ENCODE data around the gene RAD52.
"Not testable (repeated sequence)": the region's sequence is repeated elsewhere in the genome, so short reads cannot be mapped to it uniquely, and the experiment has no call there.

RAD52 gene

GRCh38 chr12:946631-947030, 2.9 kb downstream of the RAD52 start:
- Histone ChIP-seq H3K4me1 (ENCODE audit: insufficient read depth, low read length) (no peaks in the 10 kb centered on the region), H3K9ac (ENCODE audit: low read depth, low read length) (no peak overlapping the region), H3K9me3 (ENCODE audit: control insufficient read depth, insufficient read depth, low read length) (no peaks in the 10 kb centered on the region), H3K36me3 (ENCODE audit: insufficient read depth, low read length) (peaks cover 4% of the 10 kb centered on the region; the same call in 1 of the 2 replicates)

DNA sequence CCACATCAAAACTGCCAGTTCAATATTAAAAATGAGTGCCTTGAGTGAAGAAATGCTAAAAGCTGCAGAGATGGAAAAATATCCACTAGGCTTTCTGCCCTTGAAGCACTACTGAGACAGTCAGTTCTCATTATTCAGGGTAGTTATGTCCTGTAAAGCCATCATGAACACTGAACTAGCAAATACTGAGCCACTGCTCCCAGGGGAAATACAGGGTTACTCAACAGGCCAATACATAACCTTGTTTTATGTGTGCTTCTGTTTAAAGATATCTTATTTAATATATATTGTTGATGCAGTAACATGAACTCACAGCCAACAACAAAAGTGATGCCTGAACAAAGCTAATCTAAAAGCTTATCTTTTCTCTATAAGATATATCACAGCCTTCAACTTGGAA, 3.3 kb downstream of the RAD52 start:
- peaks cover 4% of the 10 kb centered on the region; the same call in 1 of the 2 replicates for H3K36me3 ChIP-seq (ENCODE audit: insufficient read depth, low read length)

GRCh38 chr12:944211-944610, 5.3 kb downstream of the RAD52 start:
- no peaks in the 10 kb centered on the region for H3K9me3 ChIP-seq (ENCODE audit: control insufficient read depth, insufficient read depth, low read length)
- H3K36me3 ChIP-seq (ENCODE audit: insufficient read depth, low read length) = peaks cover 4% of the 10 kb centered on the region; the same call in 1 of the 2 replicates
- H3K4me1 ChIP-seq (ENCODE audit: insufficient read depth, low read length) = no peaks in the 10 kb centered on the region
- no peak overlapping the region for H3K9ac ChIP-seq (ENCODE audit: low read depth, low read length)

More for the DNA sequence above, 3.3 kb downstream of the RAD52 start:
- Histone ChIP-seq H3K9me3 (ENCODE audit: control insufficient read depth, insufficient read depth, low read length) (no peaks in the 10 kb centered on the region), H3K9ac (ENCODE audit: low read depth, low read length) (no peak overlapping the region), H3K4me1 (ENCODE audit: insufficient read depth, low read length) (no peaks in the 10 kb centered on the region)

DNA sequence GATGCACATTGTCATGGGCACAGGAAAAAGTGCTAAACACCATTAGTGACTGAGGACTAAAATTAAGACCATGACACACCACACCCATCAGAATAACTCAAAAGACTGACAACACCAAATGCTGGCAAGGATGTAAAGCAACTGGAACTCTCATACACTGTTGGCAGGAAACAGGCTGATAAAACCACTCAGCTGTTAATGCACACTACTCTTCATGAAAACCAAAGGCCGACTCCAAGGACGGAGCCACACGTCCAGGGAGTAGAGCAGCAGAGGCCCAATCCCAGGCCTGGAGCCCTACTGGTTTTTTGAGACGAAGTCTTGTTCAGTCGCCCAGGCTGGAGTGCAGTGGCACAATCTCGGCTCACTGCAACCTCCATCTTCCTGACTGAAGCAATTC, 6.4 kb downstream of the RAD52 start:
- Histone ChIP-seq H3K36me3 (ENCODE audit: insufficient read depth, low read length) (peaks cover 4% of the 10 kb centered on the region), H3K4me1 (ENCODE audit: insufficient read depth, low read length) (no peaks in the 10 kb centered on the region), H3K9me3 (ENCODE audit: control insufficient read depth, insufficient read depth, low read length) (no peaks in the 10 kb centered on the region), H3K9ac (ENCODE audit: low read depth, low read length) (no peak overlapping the region)

DNA sequence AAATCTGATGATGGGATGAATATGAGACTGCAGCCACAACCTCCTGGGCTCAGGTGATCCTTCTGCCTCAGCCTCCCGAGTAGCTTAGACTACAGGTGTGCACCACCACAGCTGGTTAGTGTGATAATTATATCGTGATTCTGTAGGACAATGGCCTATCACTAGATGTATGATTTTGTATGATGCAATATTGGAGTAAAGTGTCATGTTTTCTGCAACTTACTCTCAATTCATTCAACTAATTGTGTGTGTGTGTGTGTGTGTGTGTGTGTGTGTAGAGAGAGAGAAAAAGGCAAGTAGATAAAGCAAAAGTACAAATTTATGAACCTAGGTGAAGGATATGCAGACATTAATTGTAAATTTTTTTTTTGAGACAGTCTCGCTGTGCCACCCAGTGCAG, 10.7 kb downstream of the RAD52 start:
- Histone ChIP-seq H3K36me3 (ENCODE audit: insufficient read depth, low read length) (peaks cover 7% of the 10 kb centered on the region), H3K9ac (ENCODE audit: low read depth, low read length) (no peak overlapping the region), H3K9me3 (ENCODE audit: control insufficient read depth, insufficient read depth, low read length) (no peaks in the 10 kb centered on the region), H3K4me1 (ENCODE audit: insufficient read depth, low read length) (no peaks in the 10 kb centered on the region)

DNA sequence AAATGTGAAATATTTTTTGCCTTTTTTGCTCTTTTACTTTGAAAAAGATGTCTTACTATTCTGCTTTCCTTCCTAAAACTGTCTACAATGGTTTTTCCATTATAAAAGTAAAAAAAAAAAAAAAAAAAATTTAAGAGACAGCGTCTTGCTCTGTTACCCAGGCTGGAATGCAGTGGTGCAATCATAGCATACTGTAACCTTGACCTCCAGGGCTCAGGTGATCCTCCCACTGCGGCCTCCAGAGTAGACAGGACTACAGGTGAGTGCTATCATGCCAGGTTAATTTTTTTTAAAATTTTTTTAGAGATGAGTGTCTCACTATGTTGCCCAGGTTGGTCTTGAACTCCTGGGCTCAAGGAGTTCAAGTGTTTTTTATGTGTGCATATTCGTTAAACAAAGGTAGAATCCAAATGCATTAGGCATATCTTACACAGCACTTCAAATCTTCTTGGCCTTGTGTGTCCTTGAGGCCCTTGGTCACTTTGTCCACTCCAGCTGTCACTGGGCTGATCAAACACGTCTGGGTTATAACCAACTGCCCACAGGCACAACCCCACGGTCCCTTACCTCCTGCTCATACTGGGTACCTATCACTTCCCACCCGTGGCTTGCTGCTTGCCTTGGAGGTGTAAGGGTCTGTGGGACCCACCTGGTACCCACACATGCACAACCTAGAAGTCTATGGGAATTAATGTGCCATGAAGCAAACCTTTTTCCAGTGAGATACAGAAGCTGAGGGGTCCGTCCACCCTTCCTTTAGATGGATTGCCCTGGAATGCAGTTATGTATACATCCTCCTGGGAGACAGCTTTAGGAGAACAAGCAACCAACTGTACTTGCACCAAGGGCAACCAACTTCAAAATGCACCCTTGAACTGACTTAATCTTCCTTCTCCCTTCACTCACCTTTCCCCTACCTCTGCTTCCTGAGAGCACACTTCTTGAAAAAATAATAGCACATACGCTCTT, 12.8 kb downstream of the RAD52 start:
- H3K9me3 ChIP-seq (ENCODE audit: control insufficient read depth, insufficient read depth, low read length) = no peaks in the 10 kb centered on the region
- H3K36me3 ChIP-seq (ENCODE audit: insufficient read depth, low read length) = peaks cover 6% of the 10 kb centered on the region; the same call in 1 of the 2 replicates
- H3K9ac ChIP-seq (ENCODE audit: low read depth, low read length) = no peak overlapping the region
- H3K4me1 ChIP-seq (ENCODE audit: insufficient read depth, low read length) = no peaks in the 10 kb centered on the region

GRCh38 chr12:935891-936290, 13.6 kb downstream of the RAD52 start:
- not testable (repeated sequence) for H3K9ac ChIP-seq (ENCODE audit: low read depth, low read length); H3K4me1 ChIP-seq (ENCODE audit: insufficient read depth, low read length); H3K36me3 ChIP-seq (ENCODE audit: insufficient read depth, low read length); H3K9me3 ChIP-seq (ENCODE audit: control insufficient read depth, insufficient read depth, low read length)

- H3K9ac ChIP-seq (ENCODE audit: low read depth, low read length) = no peak overlapping the region
- peaks cover 7% of the 10 kb centered on the region for H3K36me3 ChIP-seq (ENCODE audit: insufficient read depth, low read length)
- no peaks in the 10 kb centered on the region for H3K9me3 ChIP-seq (ENCODE audit: control insufficient read depth, insufficient read depth, low read length)
- no peaks in the 10 kb centered on the region for H3K4me1 ChIP-seq (ENCODE audit: insufficient read depth, low read length)
Observed at GRCh38 chr12:931591-931990, 17.9 kb downstream of the RAD52 start.

DNA sequence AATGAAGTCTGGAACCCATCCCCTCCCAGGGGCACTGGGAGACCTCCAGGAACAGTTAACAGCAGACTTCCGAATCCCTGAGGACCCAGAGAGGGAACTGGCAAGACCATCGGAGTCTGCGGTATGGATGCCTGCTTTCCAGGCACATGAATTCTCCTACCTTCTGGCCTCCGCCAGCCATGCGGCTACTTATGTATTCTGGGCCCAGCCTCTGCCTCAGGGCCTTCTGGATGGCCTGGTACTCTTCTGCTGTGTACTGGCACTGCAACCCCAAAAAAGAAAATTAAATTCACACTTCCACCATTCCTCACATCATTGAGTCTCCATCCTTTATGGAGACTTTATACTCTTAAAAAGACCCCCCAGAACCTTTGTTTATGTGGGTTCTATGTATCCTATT, 18.4 kb downstream of the RAD52 start:
- H3K9ac ChIP-seq (ENCODE audit: low read depth, low read length) = no peak overlapping the region
- no peaks in the 10 kb centered on the region for H3K4me1 ChIP-seq (ENCODE audit: insufficient read depth, low read length)
- no peaks in the 10 kb centered on the region for H3K9me3 ChIP-seq (ENCODE audit: control insufficient read depth, insufficient read depth, low read length)
- peaks cover 4% of the 10 kb centered on the region for H3K36me3 ChIP-seq (ENCODE audit: insufficient read depth, low read length)

GRCh38 chr12:926641-927040, 22.9 kb downstream of the RAD52 start:
- H3K9ac ChIP-seq (ENCODE audit: low read depth, low read length) = no peak overlapping the region
- H3K4me1 ChIP-seq (ENCODE audit: insufficient read depth, low read length) = no peaks in the 10 kb centered on the region
- no peaks in the 10 kb centered on the region for H3K9me3 ChIP-seq (ENCODE audit: control insufficient read depth, insufficient read depth, low read length)
- peaks cover 8% of the 10 kb centered on the region for H3K36me3 ChIP-seq (ENCODE audit: insufficient read depth, low read length)

DNA sequence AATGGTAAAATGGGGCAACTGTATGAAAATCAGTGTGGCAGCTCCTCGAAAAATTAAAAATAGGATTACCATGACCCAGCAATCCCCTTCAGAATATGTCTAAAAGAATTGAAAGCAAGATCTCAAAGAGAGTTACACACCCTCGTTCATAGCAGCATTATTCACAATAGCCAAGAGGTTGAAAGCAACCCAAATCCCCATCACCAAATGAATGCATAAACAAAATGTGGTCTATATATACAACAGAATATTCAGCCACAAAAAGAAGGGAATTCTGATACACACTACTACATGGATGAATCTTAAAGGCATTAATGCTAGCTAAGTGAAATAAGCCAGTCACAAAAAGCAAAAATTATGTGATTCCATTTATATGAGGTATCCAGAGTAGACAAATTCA, 27.2 kb downstream of the RAD52 start:
- H3K4me1 ChIP-seq (ENCODE audit: insufficient read depth, low read length) = no peaks in the 10 kb centered on the region
- H3K9ac ChIP-seq (ENCODE audit: low read depth, low read length) = no peak overlapping the region
- peaks cover 4% of the 10 kb centered on the region; the same call in 1 of the 2 replicates for H3K36me3 ChIP-seq (ENCODE audit: insufficient read depth, low read length)
- no peaks in the 10 kb centered on the region for H3K9me3 ChIP-seq (ENCODE audit: control insufficient read depth, insufficient read depth, low read length)

DNA sequence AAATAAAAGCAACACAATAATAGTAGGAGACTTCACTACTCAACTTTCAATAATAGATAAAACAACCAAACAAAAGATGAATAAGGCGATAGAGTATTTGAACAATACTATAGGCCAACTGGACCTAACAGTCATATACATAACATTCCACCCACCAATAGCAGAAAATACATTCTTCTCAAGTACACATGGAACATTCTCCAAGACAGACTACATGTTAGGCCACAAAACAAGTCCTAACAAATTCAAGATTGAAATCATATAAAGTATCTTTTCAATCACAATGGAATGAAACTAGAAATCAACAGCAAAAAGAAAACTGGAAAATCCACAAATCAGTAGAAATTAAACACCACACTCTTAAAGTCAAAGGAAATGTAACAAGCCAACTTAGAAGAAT, 28.8 kb downstream of the RAD52 start:
- Histone ChIP-seq H3K9ac (ENCODE audit: low read depth, low read length) (no peak overlapping the region), H3K9me3 (ENCODE audit: control insufficient read depth, insufficient read depth, low read length) (no peaks in the 10 kb centered on the region), H3K4me1 (ENCODE audit: insufficient read depth, low read length) (no peaks in the 10 kb centered on the region), H3K36me3 (ENCODE audit: insufficient read depth, low read length) (peaks cover 7% of the 10 kb centered on the region)

DNA sequence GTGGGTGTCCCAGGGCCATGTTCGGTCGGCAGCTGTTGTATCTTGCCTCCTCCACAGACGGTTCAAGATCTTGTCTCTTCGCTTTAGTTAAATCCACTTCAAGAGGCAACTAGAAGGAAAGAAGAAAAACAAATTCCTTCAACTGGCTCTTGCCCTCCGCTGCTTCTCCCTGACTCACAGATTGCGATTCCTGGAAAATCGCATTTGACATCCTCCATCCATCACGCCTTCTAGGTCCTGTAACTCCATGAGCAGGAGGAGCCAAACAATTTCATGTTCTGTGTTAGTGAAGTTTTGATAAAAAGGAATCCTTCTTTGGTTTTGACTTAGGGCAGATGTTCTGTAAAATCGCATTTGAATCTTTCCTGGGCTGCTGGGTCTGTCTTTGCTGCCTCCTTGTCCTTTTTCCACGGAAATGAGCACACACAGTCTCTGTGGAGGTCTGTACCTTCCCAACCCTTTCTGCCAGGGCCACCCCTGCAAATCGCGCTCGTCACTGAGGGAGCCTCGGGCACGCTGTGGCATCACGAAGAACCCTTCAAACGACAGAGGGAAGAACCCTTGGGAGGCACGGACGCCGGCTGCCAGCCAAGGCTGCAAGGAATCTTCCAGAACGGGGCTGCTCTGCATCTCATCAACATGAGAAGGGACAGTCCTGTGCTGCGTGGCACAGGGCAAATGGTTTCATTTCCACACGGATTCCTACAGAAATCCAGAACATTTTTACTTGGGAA, 32.6 kb downstream of the RAD52 start:
- peaks cover 8% of the 10 kb centered on the region for H3K36me3 ChIP-seq (ENCODE audit: insufficient read depth, low read length)

GRCh38 chr12:916240-916639, 33.3 kb downstream of the RAD52 start:
- peaks cover 8% of the 10 kb centered on the region for H3K36me3 ChIP-seq (ENCODE audit: insufficient read depth, low read length)
- peaks cover 6% of the 10 kb centered on the region for H3K4me1 ChIP-seq (ENCODE audit: insufficient read depth, low read length)
- H3K9me3 ChIP-seq (ENCODE audit: control insufficient read depth, insufficient read depth, low read length) = no peaks in the 10 kb centered on the region
- no peak overlapping the region for H3K9ac ChIP-seq (ENCODE audit: low read depth, low read length)

More for the DNA sequence above, 32.6 kb downstream of the RAD52 start:
- Histone ChIP-seq H3K4me1 (ENCODE audit: insufficient read depth, low read length) (peaks cover 6% of the 10 kb centered on the region), H3K9ac (ENCODE audit: low read depth, low read length) (no peak overlapping the region), H3K9me3 (ENCODE audit: control insufficient read depth, insufficient read depth, low read length) (no peaks in the 10 kb centered on the region)

- peaks cover 15% of the 10 kb centered on the region for H3K36me3 ChIP-seq (ENCODE audit: insufficient read depth, low read length)
- no peaks in the 10 kb centered on the region for H3K9me3 ChIP-seq (ENCODE audit: control insufficient read depth, insufficient read depth, low read length)
- H3K9ac ChIP-seq (ENCODE audit: low read depth, low read length) = no peak overlapping the region
- H3K4me1 ChIP-seq (ENCODE audit: insufficient read depth, low read length) = peaks cover 6% of the 10 kb centered on the region
Observed at GRCh38 chr12:915090-915489, 34.4 kb downstream of the RAD52 start.
